GM23248 (cell line): Measurements from ENCODE around the gene EZR.

Experiments used
- EZH2 ChIP-seq: fragments of 200-600 bp; sonication (generic); IDR thresholded peaks from 2 replicates; pipeline ENCODE4 v1.6.1; 2018; ENCODE audit warnings: antibody characterized with exemption, mild to moderate bottlenecking; ENCODE audit not compliant: insufficient read depth, poor library complexity, severe bottlenecking
- EZH2phosphoT487 ChIP-seq: fragments of 200-600 bp; sonication (generic); IDR thresholded peaks from 2 replicates; pipeline ENCODE4 v1.6.1; 2018; ENCODE audit warnings: antibody characterized with exemption, moderate library complexity, mild to moderate bottlenecking, low read depth; ENCODE audit not compliant: insufficient read depth

DNA sequence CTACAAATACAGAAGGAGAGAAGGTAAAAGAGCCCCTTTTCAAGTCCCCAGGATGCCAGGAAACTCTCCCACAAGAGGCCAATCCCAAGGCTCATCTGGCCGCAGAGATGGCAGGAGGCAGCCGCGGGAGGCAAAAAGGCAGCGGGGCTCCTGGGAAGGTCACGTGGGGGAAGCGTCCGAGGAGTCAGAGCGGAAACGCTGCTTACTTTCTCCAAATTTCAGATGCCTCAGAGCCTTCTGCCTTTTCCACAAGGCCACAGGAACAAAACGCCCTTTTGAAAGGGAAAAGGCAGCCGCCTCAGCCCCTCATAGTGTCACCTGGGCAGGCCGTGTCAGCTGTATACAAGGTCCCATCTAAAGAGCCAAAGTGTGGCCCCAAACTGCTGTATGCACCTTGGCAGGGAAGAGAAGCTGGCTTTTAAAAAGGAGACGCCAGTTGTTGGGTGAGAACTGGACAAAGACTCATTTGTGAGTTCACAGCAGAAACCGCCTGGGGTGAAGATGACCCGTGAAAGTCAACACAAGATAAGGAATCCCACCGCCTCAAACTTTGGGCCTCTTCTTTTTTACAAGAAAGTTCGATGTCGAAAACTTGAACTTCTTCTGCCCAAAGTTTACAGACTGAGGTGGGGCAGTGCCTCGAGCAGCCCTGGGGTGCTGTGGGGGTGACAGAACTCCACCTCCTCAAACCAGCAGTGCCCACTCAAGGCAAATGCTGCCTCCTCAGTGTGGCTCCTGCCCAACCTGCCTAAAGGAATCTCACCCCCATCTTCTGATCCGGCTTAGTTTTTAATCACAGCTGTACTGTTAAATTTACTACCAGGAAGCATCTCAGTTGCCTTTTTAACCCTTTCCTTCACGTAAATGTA lies 45.4 kb downstream of the EZR start:
- TF ChIP-seq EZH2 (no peak), EZH2phosphoT487 (no peak)
